SU-DHL-6 (cell line): ENCODE data around the gene C19orf25.
A peak's percentile ranks its signal among the peaks of the same experiment; 100 is the strongest.

Experiments used
- CTCF ChIP-seq: fragments of 200-600 bp; sonication (generic); IDR thresholded peaks from one replicate; pipeline ENCODE4 v1.5.1; 2017; ENCODE audit warnings: antibody characterized with exemption, mild to moderate bottlenecking, low read length, moderate library complexity; ENCODE audit not compliant: insufficient read depth, poor library complexity, severe bottlenecking
- EZH2phosphoT487 ChIP-seq: fragments of 200-600 bp; sonication (generic), shearing (Covaris generic); conservative IDR thresholded peaks from 2 replicates; pipeline ENCODE4 v1.6.1; 2018; ENCODE audit warnings: mild to moderate bottlenecking, antibody characterized with exemption, low read length, moderate library complexity, mixed read lengths

DNA sequence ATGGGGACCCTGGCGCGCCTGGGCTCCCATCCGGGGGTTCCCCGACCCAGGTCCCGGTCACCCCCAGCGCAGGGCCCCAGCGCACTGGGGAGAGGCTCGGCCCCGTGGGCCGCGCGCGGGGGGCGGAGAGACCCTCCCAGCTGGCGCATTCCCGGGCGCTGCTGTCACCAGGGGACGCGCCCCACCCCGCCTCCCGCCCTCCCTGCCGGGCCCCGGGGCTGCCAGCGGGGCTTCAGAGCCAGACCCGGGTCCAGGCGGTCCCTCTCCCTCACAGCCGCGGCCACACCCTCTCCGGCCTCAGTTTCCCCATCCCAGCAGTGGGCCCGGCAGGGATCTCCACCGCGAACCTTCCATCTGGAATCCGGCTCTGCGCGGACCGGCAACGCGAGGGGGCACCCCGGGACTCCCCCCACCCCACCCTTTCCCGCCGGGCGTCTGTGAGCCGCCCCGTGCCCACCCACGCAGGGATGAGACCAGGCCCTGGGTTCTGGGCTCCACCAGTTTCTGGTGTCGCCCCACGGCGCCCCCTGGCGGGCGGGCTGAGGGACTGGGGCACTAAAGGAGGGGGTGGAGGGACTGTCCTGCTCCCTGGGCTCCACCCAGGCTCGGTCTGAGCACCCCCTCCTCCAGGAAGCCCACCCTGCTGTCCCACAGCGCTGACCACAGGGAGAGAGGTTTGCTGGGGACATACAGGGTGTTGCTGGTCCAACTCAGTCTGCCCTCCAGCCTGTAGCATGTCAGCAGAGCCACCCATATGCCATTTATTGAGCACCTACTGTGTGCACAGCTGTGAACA is 34.7 kb upstream of the C19orf25 start:
- TF ChIP-seq CTCF (peak; percentile 37), EZH2phosphoT487 (no peak)
